SK-N-SH (cell line): ENCODE measurements around the gene CDC25B.

ENCODE experiments used
- FOXM1 ChIP-seq: IDR thresholded peaks from 2 replicates; pipeline ENCODE4 v1.4.0; 2012; ENCODE audit warnings: low read depth, mild to moderate bottlenecking
- GABPA ChIP-seq: IDR thresholded peaks from 2 replicates; pipeline ENCODE4 v1.4.0; 2012; ENCODE audit warnings: low read depth, mild to moderate bottlenecking
- MEF2A ChIP-seq: IDR thresholded peaks from 2 replicates; pipeline ENCODE4 v1.4.0; 2012; ENCODE audit warnings: low read depth, borderline replicate concordance
- RAD21 ChIP-seq: IDR thresholded peaks from 2 replicates; pipeline ENCODE4 v1.6.1; 2012; ENCODE audit warnings: mild to moderate bottlenecking, low read length
- RCOR1 ChIP-seq: fragments of 150-350 bp; IDR thresholded peaks from 2 replicates; pipeline ENCODE4 v1.6.1; 2017; ENCODE audit warnings: antibody characterized with exemption, low read length
- TF ChIP-seq, protein P1 (sequence below): fragments of 200-600 bp; sonication (generic); IDR thresholded peaks from 2 replicates; pipeline ENCODE4 v1.6.1; 2017; ENCODE audit warnings: antibody characterized with exemption, mild to moderate bottlenecking, moderate library complexity

DNA sequence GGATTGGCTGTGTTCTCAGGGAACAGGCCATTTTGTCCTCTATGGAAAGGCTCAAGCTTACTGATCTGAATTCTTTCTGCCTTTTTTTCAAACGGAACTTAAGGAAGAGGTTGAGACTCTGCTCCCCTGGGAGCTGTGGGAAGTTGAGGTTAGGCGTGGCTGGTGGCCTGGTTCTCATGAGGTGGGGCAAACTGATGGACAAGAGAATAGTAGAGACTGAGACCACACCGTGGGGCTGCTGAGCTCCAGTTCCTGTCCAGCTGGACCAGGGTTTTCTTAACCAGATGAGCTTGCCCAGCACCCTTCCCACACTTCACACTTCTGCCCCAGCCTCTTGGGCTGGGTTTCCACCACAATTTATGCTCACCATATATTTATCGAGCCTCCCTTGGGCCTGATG, 30.3 kb downstream of the CDC25B start:
- TF ChIP-seq RCOR1 (no peak), RAD21 (no peak), FOXM1 (no peak), MEF2A (no peak), GABPA (no peak)
- TF ChIP-seq, protein P1, sequence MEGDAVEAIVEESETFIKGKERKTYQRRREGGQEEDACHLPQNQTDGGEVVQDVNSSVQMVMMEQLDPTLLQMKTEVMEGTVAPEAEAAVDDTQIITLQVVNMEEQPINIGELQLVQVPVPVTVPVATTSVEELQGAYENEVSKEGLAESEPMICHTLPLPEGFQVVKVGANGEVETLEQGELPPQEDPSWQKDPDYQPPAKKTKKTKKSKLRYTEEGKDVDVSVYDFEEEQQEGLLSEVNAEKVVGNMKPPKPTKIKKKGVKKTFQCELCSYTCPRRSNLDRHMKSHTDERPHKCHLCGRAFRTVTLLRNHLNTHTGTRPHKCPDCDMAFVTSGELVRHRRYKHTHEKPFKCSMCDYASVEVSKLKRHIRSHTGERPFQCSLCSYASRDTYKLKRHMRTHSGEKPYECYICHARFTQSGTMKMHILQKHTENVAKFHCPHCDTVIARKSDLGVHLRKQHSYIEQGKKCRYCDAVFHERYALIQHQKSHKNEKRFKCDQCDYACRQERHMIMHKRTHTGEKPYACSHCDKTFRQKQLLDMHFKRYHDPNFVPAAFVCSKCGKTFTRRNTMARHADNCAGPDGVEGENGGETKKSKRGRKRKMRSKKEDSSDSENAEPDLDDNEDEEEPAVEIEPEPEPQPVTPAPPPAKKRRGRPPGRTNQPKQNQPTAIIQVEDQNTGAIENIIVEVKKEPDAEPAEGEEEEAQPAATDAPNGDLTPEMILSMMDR, result no peak
